Brain pericyte (primary cell): ENCODE measurements around the gene DHRS3.

ENCODE experiments used
- DNase-seq: peaks from one replicate; pipeline ENCODE4 v3.0.0-alpha.2; 2012; ENCODE audit warnings: low read depth, low spot score

DHRS3 gene

DNA sequence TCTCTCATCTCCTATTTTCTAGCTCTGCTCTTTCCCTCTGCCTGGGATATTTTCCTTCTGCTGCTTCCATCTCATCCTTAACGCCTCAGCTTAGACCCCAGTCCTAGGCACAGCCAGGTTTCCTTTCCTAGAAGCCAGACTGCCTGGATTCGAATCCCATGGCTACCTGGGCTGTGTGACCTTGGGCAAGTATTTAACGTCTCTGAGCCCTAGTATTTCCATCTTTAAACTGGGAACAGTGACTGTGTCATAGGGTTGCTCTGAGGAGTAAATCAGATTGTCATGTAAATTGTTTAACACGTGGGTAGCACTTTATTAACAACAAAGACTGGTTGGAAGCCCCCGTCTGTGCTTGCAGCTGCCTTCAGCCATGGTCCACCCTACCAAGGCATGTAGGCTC, 18.4 kb downstream of the DHRS3 start:
- DNase-seq = no peak

DNA sequence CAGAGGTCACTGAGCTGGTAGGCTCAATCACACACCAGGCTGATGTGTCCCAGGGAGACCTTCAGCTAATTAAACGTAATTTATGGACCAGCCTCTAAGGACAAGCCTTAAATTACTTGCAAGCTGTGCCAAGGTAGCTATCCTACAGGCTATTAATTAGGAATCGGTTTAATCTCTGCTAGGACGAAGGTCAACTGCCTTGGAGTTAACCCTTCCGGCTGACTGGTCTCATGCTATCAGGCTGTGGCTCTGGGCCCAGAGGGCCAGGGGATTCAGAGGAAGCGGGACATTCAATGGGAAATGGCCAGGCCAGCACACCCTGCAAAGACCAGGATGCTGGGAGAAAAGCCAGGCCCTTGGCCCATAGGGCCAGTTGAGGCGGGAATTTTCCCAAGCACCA, 19.0 kb downstream of the DHRS3 start:
- DNase-seq = no peak

DNA sequence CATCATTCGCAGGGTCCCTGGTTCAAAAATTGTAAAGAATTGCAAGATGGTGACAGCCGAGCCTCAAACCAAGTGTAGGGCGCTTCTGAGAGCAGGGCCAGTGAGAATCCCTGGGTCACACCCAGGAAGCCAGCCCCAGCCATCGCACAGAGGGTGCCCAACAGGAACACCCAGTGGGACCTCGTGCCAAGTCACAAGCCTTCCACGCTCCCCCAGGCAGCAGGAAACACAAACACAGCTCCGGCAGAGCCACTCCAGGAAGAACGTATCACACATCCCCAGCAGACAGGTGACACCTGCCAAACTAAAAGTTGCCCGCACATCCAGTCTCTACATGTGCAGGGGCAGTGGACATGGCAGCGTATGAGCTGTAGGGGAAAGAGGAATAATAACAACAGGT, 20.2 kb downstream of the DHRS3 start:
- DNase-seq = no peak

DNA sequence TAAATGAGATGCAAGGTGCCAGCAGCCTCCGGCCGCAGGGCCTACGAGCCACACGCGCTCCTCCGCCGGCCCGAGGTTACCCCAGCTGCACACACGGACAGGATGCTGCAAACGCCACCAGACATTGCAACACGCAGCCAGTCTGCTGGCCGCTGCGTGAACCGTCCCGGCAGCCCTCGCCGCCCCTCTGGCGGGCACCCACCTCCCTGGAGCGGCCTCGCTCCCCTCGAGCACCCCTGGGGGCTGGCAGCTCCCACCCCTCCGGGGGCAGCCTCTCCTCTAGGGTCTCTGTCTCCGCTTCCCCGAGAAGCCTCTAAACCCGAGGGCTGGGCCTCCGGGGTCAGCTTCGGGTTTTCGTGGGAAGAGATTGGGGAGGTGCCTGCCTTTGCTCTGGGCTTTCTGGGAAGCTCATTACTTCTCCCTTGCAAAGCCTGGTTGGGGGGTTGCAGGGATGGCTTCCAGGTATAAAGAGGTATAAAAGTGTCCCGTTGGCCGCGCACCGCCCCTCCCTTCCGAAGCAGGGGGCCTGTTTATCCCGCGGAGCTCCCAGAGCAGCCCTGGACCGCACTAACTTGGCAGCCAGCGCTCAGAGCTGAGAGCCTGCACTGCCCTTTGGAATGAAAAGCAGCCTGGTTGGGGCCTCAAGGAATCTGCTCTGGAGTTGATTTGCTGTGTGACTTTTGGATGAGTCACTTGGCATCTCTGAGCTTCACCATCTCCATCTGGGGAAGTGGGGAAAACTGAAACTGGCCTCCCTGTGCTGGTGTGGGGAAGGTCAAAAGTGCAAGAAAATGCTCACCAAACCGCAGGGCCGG, 21.8 kb downstream of the DHRS3 start:
- DNase-seq = no peak

DNA sequence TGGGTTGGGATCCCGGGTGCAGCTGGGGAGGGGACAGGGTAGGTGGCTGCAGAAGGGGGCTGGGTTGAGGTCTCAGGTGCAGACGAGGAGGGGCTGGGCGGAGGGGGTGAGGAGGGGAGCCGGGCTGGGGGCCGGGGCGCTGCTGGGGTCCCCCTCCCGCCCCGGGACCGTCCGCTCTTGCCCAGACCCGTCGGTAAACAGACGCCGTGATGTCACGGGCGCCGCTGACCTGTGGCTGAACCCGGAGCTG, 22.3 kb downstream of the DHRS3 start:
- no peak for DNase-seq

DNA sequence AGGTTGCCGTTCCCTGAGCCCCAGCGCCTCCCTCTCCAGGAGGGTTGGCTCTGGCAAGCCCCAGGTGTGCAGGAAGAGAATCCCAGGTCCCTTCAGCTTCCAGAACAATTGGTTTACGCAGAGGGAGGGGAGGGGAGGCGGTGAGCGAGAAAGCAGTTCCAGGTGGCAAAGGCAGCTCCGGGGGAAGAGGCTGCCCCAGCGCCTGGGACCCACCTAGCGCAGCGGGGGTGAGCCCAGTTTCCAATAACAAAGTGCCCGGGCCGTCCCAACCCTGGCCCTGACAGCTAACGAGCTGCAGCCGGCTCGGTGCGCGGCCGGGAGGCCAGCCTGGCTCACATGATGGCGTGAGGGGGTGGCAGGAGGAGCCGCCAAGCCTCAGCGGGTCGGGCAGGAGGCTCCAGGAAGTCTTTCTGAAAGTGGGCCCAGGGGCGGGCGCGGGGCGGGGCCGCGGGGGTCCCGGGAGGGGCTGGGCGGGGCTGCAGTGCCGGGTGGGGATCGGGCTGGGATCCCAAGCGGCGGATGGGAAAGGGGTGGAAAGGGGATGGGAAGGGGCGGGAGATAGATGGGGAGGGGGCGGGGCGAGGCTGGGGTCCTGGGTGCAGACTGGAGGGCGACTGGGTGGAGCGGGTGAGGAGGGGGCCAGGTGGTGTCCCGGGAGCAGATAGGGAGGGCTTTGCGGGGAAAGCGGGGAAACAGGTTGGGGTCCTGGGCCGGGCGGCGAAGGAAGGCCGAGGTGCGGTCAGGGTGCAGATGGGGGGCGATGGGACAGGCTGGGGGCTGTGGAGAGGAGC, 22.8 kb downstream of the DHRS3 start:
- DNase-seq = no peak

DNA sequence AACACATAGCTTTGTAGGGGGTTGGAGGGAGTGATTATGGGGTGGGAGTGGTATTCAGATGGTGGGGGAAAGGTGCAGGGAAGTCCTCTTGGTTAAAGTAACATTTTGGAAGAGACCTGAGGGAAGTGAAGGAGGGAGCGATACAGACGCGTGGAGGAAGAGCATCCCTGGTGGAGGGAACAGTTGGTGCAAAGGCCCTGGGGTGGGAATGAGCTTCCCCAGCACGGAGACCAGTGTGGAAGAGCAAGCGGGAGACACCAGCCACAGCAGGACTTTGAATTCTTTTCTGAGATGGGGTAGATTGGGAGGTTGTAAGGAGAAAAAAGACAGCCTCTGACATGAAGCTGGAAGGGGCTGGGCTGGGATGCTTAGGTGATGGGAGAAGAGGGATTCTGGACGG, 23.5 kb downstream of the DHRS3 start:
- no peak for DNase-seq

DNA sequence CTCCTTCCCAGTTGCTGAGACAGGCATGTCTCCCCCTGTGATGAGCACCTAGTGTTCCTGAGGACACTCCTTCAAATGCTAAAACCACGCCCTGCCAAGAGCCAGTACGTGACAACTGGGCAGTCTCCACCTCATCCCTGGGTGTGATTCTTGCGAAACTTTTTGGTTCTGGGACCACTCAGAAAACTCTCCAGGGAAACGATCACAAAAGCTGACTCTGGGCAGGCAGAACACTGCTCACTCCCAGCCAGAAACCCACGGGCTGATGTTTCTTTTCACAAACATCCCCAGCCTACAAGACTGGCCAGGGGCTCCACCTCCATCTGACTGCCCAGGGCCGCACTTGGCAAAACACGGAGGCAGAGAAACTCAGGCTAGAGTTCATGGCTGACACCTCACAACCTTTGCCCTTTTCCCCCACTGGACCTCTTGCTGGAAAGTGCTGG, 24.4 kb downstream of the DHRS3 start:
- no peak for DNase-seq

DNA sequence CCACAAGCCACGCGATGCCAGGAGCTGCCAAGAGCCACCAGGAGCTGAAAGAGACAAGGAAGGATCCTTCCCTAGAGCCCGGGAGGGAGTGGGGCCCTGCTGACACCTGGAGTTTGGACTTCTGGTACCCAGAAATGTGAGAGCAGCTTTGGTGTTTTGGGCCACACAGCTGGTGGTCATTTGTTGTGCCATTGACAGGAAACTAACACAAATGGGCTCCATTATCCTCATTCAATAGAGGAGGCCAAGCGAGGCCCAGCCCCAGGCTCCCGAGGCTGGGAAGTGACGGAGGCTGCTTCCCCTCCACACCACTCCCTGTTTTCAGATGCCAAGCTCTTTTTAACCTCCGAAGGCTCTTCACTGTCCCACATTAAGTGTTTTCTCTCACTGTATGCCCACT, 25.5 kb downstream of the DHRS3 start:
- no peak for DNase-seq

DNA sequence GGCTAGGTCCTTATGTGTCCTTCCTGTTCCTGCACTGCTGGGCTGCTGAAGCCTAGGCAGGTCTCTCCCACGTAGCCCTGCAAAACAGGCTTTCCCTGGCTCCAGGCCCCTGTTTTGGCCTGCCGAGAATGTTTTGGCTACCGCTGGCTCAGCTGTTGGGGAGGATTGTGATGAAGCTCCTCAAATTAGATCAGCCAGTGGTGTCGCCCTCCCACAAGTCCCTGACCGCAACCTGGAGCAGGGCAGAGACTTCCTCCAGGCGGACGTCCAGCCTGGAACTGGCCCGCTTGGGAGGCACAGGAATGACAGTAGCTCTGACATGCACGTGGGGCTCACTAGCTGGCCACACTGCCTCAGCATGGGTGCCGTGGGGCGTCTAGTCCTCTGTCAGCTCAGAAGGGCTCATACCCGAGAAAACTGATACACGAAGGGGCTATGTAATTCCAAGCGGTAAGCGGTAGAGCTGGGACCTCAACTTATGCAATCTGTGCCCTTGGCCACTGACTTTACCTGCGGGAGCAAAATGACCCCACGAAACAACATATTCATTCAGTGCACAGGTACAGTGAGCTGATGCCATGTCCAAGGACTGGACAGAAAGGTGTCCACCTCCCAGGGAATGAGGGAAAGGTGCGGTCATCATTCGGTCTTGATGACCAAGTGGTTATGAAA, 26.6 kb downstream of the DHRS3 start:
- DNase-seq = no peak

DNA sequence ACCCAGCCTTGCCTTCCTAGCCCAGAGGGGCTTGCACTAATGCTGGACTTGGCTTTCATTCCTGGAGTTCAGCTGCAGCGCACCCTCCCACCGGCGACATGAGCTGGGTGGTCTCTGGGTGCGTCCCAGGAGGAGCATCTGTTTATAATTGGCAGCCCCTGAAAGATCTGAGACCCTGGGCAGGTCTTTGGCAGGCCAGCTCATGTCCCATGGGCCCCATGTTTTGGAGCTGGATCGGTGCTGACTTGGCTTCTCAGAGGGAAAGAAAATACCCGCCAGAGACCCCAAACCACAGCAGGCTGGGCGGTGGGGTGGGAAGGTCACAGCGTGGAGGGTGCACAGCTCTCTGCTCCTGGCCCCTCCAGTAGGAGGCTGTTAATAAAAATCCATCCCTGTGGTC, 29.3 kb downstream of the DHRS3 start:
- DNase-seq = no peak

DNA sequence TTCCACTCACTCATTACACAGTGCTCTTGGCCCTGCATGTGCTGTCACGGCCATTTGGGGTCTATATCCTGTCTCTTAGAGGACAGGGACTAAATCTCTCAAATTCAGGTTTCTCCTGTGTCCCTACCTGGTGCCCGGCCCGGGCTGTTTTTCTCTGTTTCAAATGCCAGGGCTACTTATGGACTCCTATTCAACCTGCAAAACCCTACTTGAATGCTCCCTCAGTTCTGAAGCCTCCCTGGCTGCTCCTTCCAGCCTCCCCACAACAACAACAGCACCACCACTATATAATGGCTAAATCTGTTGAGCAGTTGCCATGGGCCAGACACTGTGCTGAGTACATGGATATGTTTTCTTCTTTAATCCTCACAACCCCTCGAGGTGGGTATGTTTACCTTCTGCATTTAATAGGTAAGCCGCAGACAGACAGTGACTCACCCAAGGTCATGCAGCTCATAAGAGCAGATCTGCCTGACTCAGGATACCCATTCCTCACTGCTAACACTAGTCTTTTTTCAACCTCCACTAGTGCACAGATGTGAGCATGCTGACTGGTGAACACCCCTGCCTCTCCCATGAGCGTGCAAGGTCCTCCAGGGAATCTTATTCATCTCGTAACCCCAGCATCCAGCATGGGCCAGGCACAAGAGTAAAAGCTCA, 29.9 kb downstream of the DHRS3 start:
- DNase-seq = no peak

DNA sequence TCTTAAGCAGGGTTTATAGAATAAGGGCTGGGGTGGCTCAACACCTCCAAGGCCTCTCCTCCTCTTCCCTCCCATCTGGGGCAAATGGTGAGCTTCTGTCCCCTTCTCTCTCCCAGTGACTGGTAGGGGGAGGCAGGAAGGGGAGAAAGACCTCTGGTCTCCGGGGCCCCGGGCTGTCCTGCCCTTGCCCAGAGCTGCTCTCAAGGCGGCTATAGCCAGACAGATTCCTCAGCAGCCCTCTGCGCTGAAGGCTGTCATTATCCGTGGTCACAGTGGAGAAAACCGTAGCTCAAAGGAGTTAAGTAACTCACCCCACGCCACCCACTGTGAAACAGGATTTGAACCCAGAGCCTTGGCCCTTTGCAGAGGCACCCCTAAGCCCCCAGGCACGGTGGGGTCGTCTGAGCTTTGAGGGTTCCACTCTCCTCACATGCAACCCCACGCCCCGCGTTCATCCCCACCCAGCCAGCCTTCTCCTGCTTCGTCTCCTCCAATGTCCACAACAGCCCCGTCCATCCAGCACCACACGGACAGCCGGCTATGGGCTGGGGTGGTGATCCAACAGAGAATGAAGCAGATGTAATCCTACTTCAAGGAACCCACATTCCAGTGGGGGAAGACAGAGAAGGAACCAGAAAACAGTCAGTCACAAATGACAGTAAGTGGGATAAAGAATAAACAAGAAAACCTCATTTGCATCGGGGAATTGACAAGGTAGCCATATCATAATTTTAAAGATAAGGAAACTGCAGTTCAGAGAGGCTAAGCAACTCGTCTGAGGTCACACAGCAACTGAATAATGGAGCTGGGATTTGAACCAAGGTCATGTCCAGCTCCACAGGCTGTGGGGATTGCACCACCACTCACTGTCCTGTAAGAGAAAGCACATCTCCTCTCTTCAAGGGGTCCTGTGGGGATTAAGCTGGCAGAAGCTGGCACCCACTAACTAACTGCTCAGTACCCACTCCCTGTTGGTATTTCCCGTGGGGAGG, 31.8 kb downstream of the DHRS3 start:
- no peak for DNase-seq

DNA sequence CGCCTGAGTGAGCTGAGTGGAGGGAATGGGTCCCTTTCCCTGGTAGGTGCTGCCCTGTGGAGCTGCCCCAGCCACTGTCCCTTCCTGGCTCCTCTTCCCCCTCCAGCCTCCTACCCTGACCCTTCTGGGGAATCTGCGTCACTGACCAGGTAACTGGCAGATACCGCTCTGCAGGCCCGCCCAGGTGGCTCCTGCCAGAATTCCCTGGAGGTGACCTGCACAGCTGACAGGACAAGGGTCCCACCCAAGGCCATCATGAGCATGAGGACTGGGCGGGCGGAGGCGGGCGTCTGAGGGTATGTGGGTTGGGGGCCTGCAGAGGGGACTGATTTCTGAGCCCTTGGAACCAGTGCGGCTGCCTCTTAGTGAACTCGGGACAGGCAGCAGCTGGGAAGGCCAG, 32.5 kb downstream of the DHRS3 start:
- DNase-seq = no peak

DNA sequence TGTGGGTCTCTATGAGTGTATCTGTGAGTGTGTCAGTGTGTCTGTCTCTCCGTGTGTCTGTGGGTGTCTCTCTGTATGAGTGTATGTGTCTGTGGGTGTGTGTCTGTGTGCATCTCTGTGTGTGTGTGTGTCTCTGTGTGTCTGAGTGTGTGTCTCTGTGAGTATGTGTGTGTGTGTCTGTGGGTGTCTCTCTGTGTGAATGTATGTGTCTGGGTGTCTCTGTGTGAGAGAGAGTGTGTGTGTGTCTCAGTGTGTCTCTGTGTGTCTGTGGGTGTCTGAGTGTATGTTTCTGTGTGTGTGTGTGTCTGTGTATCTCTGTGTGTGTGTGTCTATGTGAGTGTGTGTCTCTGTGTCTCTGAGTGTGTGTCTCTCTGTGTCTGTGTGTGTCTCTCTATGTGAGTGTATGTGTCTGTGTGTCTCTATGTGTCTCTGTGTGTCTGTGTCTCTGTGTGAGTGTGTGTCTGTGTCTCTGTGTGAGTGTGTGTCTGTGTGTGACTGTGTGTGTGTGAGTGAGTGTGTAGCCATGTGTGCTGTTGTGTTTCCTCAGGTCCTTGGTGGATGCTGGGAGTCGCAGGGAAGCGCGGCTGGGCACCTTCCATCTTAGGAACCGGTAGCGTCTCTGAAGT, 33.0 kb downstream of the DHRS3 start:
- no peak for DNase-seq

DNA sequence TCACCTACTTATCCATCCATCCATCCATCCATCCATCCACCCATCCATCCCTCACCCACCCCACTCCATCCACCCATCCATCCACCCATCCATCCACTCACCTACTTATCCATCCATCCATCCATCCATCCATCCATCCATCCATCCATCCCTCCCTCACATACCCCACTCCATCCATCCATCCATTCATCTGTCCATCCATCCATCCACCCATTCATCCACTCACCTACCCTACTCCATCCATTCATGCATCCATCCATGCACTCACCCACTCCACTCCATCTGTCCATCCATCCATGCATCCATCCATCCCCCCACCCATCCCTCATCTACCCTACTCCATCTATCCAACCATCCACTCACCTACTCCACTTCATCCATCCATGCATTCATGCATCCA, 34.5 kb downstream of the DHRS3 start:
- DNase-seq = no peak

DNA sequence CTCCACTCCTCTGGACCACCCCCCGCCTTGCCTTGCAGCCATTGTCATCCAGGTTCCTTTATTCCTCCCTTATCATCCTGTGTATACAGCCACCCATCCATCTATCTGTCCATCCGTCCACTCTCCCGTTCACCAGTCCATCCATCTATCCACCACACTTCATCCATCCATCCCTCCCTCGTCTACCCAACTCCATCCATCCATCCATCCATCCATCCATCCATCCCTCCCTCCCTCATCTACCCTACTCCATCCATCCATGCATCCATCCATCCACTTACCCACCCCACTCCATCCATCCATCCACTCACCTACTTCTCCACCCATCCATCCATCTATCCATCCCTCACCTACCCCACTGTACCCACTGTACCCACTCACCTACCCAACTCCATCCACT, 35.4 kb downstream of the DHRS3 start:
- DNase-seq = no peak

DNA sequence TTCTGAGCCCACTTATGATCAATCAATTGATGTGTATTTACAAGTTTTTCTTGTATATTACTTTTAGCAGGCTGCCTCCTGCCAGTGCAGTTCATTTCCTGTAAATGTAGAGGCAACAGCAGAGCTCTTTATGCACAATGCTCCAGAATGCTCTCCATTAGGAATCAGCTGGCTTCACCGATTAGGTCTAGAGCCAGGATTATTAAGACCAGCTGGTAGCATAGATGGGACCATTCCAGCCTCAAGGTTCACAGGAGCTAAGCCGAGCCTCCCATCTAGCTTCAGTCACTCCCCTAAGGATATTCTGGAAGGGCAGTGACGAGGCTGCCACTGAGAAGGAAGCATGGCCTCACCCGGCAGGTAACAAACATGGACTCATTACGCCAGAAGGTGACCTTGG, 36.8 kb downstream of the DHRS3 start:
- DNase-seq = no peak

DNA sequence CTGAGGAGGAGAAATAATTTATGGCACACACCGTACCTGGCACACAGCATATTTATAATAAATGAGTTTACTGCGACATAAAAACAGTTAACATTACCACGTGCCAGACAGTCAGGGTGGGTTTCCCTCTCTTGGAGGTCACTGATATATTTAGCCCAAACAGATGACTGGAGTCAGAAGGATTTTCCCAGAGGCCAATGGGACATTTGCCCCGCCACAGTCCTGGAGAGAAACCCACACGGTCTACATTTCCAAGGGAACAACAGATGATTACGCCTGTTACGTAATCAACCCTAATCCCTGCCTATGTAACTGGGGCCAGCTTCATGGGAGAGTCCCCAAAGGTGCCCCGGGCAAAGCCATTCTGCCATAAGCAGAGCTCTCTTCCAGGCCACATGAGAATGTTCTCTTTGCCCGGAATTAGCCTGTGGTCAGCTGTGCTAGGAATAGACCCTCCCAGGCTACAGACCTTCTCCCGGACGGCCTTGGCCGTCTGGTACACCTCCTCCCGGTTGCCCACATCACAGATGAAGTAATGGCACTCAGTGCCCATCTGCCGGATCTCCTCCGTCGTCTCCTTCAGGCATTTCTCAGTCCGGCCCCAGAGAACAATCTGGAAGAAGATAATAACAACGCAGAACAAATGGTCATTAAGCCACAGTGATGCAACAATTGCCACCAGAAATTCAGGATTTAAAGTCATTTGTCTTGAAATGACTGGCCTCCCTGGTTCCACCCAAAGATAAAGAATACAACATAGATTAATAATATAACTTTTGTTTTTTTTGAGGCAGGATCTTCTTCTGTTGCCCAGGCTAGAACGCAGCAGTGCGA, 37.7 kb downstream of the DHRS3 start:
- no peak for DNase-seq
